Activated B cell treated with CpG ODN at 0.5 μM for 24 hours (primary cell): ENCODE data around the gene NRXN2. TPM values are rescaled to one million over a fixed set of nuclear protein-coding genes. Genes with fewer than 3 reads are reported as not detected.

Experiments
- ATAC-seq: fragments of 200-7000 bp; cut with Tn5 transposase; one replicate; pipeline ENCODE4 v1.10.0; 2021; ENCODE audit warnings: low read depth, mild to moderate bottlenecking, moderate library complexity
- CTCF ChIA-PET: fragments of 350-600 bp; sonication (Branson Sonifier 250); formaldehyde crosslinking; loops from one replicate; lab custom pipeline; 2021; ENCODE audit warnings: antibody characterized with exemption; lab: Charles Lee
- POLR2A ChIA-PET: fragments of 350-600 bp; sonication (Branson Sonifier 250); formaldehyde crosslinking; loops from one replicate; lab custom pipeline; 2021; ENCODE audit warnings: antibody characterized with exemption; lab: Charles Lee
- DNase-seq: peaks from one replicate; pipeline ENCODE4 v3.0.0; 2022
- H3K27ac Mint-ChIP-seq: one replicate; pipeline ENCODE4 v1.8.0; 2020; ENCODE audit warnings: mixed read lengths
- H3K27me3 Mint-ChIP-seq: one replicate; pipeline ENCODE4 v1.8.0; 2021; ENCODE audit warnings: mixed read lengths
- H3K36me3 Mint-ChIP-seq: one replicate; pipeline ENCODE4 v1.8.0; 2021; ENCODE audit warnings: low read depth, mixed read lengths
- H3K4me1 Mint-ChIP-seq: one replicate; pipeline ENCODE4 v1.8.0; 2021; ENCODE audit warnings: mixed read lengths
- H3K4me3 Mint-ChIP-seq: one replicate; pipeline ENCODE4 v1.8.0; 2020; ENCODE audit warnings: mild to moderate bottlenecking, mixed read lengths
- H3K9me3 Mint-ChIP-seq: one replicate; pipeline ENCODE4 v1.8.0; 2020; ENCODE audit warnings: mixed read lengths
- CTCF ChIP-seq: fragments of 200-600 bp; IDR thresholded peaks from one replicate; pipeline ENCODE4 v1.8.0; 2022; ENCODE audit warnings: antibody characterized with exemption, mild to moderate bottlenecking
- intact Hi-C: fragments of 100-400 bp; cut with micrococcal nuclease; formaldehyde crosslinking; loops from one replicate; pipeline ENCODE4 v1.15.1; 2024
- total RNA-seq: library from RNA; stranded (reverse); gene quantifications from 2 replicates; pipeline ENCODE4 v1.2.3, GENCODE V29; 2022

NRXN2 gene
- total RNA-seq, 1 donor from 2014 or later = 0.73 TPM

DNA sequence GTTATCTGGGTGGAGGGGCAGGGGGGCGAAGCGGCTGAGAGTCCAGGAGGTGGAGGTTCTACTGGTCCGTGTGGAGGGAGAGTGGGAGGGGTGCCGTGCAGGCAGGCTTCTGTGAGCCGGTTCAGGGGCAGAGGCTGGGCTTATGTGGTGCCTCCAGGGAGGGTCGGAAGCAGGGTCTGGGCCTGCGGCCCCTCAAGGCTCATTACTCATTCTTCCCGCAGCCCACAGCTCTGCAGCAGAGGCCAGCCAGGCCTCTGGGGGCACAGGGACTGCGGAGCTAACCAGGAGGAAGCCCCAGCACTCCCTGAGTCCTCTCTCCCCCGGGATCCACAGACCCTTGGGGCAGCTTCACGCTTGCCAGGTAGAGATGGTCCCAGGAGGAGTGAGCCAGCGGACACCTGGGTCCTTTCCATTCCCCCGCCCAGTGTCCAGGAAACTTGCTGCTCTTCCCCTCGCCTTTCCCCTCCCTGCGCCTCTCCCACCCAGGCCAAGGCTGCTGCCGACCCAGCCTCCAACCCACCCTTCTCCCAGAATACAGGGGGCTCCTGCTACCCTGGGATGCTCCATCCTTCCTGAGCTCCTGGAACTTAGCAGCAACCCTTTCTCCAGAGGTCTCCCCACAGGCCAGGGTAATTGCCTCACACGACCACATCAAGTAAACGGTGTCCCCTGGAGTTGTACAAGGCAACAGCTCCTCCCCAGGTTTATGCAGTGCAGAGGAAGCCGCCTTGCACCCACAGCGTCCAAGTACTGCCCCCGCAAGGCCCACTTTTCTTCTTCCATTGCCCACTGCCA lies 6.3 kb downstream of the NRXN2 start:
- Mint-ChIP-seq H3K36me3 (no peaks in the 10 kb centered on the region), H3K9me3 (no peaks in the 10 kb centered on the region), H3K4me1 (peaks cover 22% of the 10 kb centered on the region), H3K27ac (no peak overlapping the region), H3K4me3 (no peak overlapping the region), H3K27me3 (peaks cover 70% of the 10 kb centered on the region)
- intact Hi-C loops = no loop called here
- CTCF ChIA-PET = interaction anchor here (0.7 to 1.4 kb wide), 2 partner anchors 26 to 28 kb away, joined by 4 to 5 read pairs; no protein-coding TSS in a partner anchor
- ATAC-seq (no peak), DNase-seq (no peak)
- POLR2A ChIA-PET = interaction anchor here (1.1 kb wide), 1 partner anchor 26 kb away, joined by 3 read pairs; no protein-coding TSS in a partner anchor
- no peak for TF ChIP-seq CTCF

GRCh38 chr11:64715756-64716472 lies 7.1 kb downstream of the NRXN2 start:
- POLR2A ChIA-PET = interaction anchor here (0.6 to 1.1 kb wide), 3 partner anchors 27 to 1172 kb away, joined by 3 to 4 read pairs (median 3); partner anchors contain the start of gene FIBP

DNA sequence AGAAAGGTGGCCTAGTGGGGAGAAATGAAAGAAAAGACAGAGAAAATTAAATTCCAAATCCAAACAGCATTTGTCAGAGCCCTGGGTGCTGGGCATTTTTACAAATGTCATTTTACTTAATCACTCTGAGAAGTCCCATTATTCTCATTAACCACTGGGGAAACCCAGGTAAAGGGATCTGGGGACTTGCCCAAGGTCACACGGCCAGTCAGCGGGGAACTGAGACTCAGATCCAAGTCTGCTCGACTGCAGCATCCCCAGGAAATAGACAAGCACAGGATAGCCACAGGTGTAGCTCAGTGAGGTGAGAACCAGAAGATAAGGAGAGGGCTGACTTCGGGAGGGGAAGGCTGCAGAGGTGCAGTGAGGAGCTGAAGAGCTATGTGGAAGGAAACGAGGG lies 7.9 kb downstream of the NRXN2 start:
- no peak overlapping the region for H3K27ac Mint-ChIP-seq
- H3K4me3 Mint-ChIP-seq = no peak overlapping the region
- no peak for DNase-seq
- H3K27me3 Mint-ChIP-seq = peaks cover 73% of the 10 kb centered on the region
- H3K4me1 Mint-ChIP-seq = peaks cover 25% of the 10 kb centered on the region
- ChIA-PET CTCF (interaction anchor here (1.4 kb wide), 1 partner anchor 28 kb away, joined by 5 read pairs; no protein-coding TSS in a partner anchor), POLR2A (interaction anchor here (0.6 to 1.1 kb wide), 2 partner anchors 28 to 1173 kb away, joined by 3 to 4 read pairs; partner anchors contain the start of gene FIBP)
- no peak for TF ChIP-seq CTCF
- intact Hi-C loops = no loop called here
- ATAC-seq = no peak
- no peaks in the 10 kb centered on the region for H3K36me3 Mint-ChIP-seq
- H3K9me3 Mint-ChIP-seq = no peaks in the 10 kb centered on the region

More at GRCh38 chr11:64715756-64716472, 7.1 kb downstream of the NRXN2 start:
- intact Hi-C loops = no loop called here
- TF ChIP-seq CTCF = no peak
- no peak overlapping the region for H3K27ac Mint-ChIP-seq
- H3K27me3 Mint-ChIP-seq = peaks cover 73% of the 10 kb centered on the region
- H3K9me3 Mint-ChIP-seq = no peaks in the 10 kb centered on the region
- CTCF ChIA-PET = interaction anchor here (1.4 kb wide), 1 partner anchor 27 kb away, joined by 5 read pairs; no protein-coding TSS in a partner anchor
- H3K4me1 Mint-ChIP-seq = peaks cover 25% of the 10 kb centered on the region
- ATAC-seq = no peak
- H3K4me3 Mint-ChIP-seq = no peak overlapping the region
- no peak for DNase-seq
- no peaks in the 10 kb centered on the region for H3K36me3 Mint-ChIP-seq

GRCh38 chr11:64714666-64715065 lies 8.3 kb downstream of the NRXN2 start:
- Mint-ChIP-seq H3K4me1 (peaks cover 25% of the 10 kb centered on the region), H3K27me3 (peaks cover 75% of the 10 kb centered on the region), H3K36me3 (no peaks in the 10 kb centered on the region), H3K27ac (no peak overlapping the region), H3K4me3 (no peak overlapping the region), H3K9me3 (no peaks in the 10 kb centered on the region)
- ChIA-PET POLR2A (no interaction called here), CTCF (no interaction called here)
- intact Hi-C loops = no loop called here
- no peak for TF ChIP-seq CTCF
- ATAC-seq (no peak), DNase-seq (no peak)
